ENCODE results near the gene SPDYE5.
"Not testable (repeated sequence)": the region's sequence is repeated elsewhere in the genome, so short reads cannot be mapped to it uniquely, and the experiment has no call there.

GRCh38 chr7:75460541-75460940 is 31.6 kb upstream of the SPDYE5 start:
- TF ChIP-seq CTCF (IDR thresholded peaks at IDR 0.05; ENCODE audit: low read length); EZH2phosphoT487 (IDR thresholded peaks at IDR 0.05; ENCODE audit: low read length); EZH2 (optimal IDR thresholded peaks at IDR 0.05; ENCODE audit: low read depth, low read length): not testable (repeated sequence)

Data from MM.1S (cell line).